Right ventricle myocardium superior (tissue), 1 donor: ENCODE measurements around the gene GNB1. TPM values are rescaled to one million over a fixed set of nuclear protein-coding genes. Genes with fewer than 3 reads are reported as not detected.
"Not testable (repeated sequence)": the region's sequence is repeated elsewhere in the genome, so short reads cannot be mapped to it uniquely, and the experiment has no call there.

Source experiments
- ATAC-seq: fragments of 200-7000 bp; cut with Tn5 transposase; one replicate; pipeline ENCODE4 v1.9.1; 2020; ENCODE audit warnings: mild to moderate bottlenecking; ENCODE audit not compliant: poor library complexity
- DNase-seq: peaks from one replicate; pipeline ENCODE4 v3.0.0-alpha.2; 2020
- intact Hi-C: fragments of 100-400 bp; cut with DNase I; formaldehyde crosslinking; loops from one replicate; pipeline ENCODE4 v1.11.2; 2022
- total RNA-seq: library from RNA; stranded (reverse); fragmentation: NEBNext Ultra II Directional; extraction: Animal tissue kit (Norgen Biotek cat#: 25700); gene quantifications from one replicate; pipeline ENCODE4 v1.2.1, GENCODE V29; 2021
- donor health status: DM: no; HTN: yes; CAD: no; lungs with severe emphysema.

GNB1 gene
- total RNA-seq, 1 donor from 2014 or later, result 154 TPM

- intact Hi-C loops, DNase-seq: not testable (repeated sequence)
- ATAC-seq, result peak; percentile 95
These were observed 144.3 kb downstream of the GNB1 start for GRCh38 chr1:1746566-1746909.

DNA sequence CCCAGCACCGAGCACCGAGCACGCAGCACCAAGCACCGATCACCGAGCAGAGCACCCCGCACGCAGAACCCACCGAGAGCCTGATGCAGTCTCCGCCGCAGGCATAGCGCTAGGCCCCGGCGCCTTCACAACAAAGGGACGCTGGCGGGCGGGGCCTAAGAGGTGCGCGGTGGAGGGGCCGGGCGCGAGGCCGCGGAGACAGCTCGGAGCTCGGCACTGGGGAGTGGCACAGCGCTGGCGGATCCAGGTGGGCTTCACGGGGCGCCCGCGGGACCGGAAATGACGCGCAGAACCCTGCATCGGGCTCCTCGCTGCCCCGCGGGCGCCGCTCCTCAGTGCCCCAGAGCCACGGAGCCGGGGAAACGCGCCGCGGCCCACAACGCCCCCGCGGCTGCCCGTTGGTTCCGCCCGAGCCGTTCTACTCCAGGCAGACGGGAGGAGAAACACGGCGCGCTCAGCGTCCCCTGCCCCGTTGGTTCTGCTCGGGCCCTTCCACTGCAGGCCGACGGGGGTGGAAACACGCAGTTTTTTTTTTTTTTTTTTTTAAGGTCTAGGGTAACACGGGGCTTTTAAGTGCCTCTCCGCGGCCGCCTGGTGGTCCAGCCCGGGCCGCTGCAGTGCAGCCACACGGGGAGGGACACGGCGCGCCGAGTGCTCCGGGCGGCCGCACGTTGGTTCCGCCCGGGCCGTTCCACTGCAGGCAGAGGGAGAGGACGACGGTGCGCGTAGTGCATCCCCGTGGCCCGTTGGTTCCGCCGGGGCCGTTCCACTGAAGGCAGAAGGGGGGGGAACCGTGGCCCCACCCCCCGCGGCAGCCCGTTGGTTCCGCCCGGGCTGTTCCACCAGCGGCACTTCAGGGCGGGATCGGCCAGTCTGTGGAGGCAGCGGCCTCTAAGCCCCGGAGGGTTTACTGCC is 145.0 kb downstream of the GNB1 start:
- peak; percentile 93 for ATAC-seq
- peak; percentile 93 for DNase-seq
- intact Hi-C loops, result not testable (repeated sequence)

- ATAC-seq, DNase-seq, intact Hi-C loops: not testable (repeated sequence)
These were observed 148.4 kb downstream of the GNB1 start for GRCh38 chr1:1742529-1742928.

GRCh38 chr1:1741013-1741412 is 149.9 kb downstream of the GNB1 start:
- DNase-seq, intact Hi-C loops, ATAC-seq: not testable (repeated sequence)

GRCh38 chr1:1738799-1739337 is 152.0 kb downstream of the GNB1 start:
- ATAC-seq, DNase-seq, intact Hi-C loops: not testable (repeated sequence)

- DNase-seq, ATAC-seq, intact Hi-C loops: not testable (repeated sequence)
These were observed 153.0 kb downstream of the GNB1 start for GRCh38 chr1:1737675-1738590.

Other genes with a start within 250 kb of the GNB1 start
- 23.6 TPM for gene CDK11B, start 232.1 kb downstream of the GNB1 start, total RNA-seq
- gene SLC35E2B, start 198.3 kb downstream of the GNB1 start, total RNA-seq, result 20.4 TPM
- 17.3 TPM for gene CDK11A, start 166.7 kb downstream of the GNB1 start, total RNA-seq
- gene NADK, start 112.6 kb downstream of the GNB1 start, total RNA-seq, result 23.0 TPM
- gene CALML6, start 24.2 kb upstream of the GNB1 start, total RNA-seq, result not detected
- 2.1 TPM for gene TMEM52, start 28.2 kb upstream of the GNB1 start, total RNA-seq
- gene CFAP74, start 112.7 kb upstream of the GNB1 start, total RNA-seq, result not detected
- 0.43 TPM for gene GABRD, start 128.3 kb upstream of the GNB1 start, total RNA-seq
- gene PRKCZ, start 159.3 kb upstream of the GNB1 start, total RNA-seq, result 13.5 TPM